ENCODE measurements around the gene GNA15. TPM values are rescaled to one million over a fixed set of nuclear protein-coding genes. Genes with fewer than 3 reads are reported as not detected.

Gene GNA15
- total RNA-seq, 4 donors from 2014 or later: 1.2 to 9.3 (median 5.7) TPM

GRCh38 chr19:3108775-3109174 lies 27.1 kb upstream of the GNA15 start:
- H3K4me1 ChIP-seq: peaks cover 0 to 71% (median 18%) of the 10 kb centered on the region in 3 donors
- H3K36me3 ChIP-seq: peaks cover 0 to 35% of the 10 kb centered on the region in 2 donors
- ATAC-seq: no peak
- H3K4me3 ChIP-seq: no peak overlapping the region
- TF ChIP-seq CTCF (IDR thresholded peaks at IDR 0.05) (peak in 3 of 4 experiments; percentile 63 to 78 (median 74)), POLR2A (IDR thresholded peaks at IDR 0.05) (no peak)
- no peaks in the 10 kb centered on the region for H3K9me3 ChIP-seq
- H3K27me3 ChIP-seq: no peaks in the 10 kb centered on the region
- no peak overlapping the region for H3K27ac ChIP-seq
- 57% methylated on average over 2 of the region's 5 CpGs; no CpG with 5 or more reads in 1 of the 2 donors for whole genome bisulfite sequencing, 2 donors (ENCODE audit: low coverage in 1 of 2)

- Histone ChIP-seq H3K4me3 (no peak overlapping the region), H3K36me3 (peaks cover 0 to 42% of the 10 kb centered on the region in 2 donors), H3K27me3 (no peaks in the 10 kb centered on the region), H3K27ac (no peak overlapping the region), H3K4me1 (peaks cover 0 to 63% (median 10%) of the 10 kb centered on the region in 3 donors), H3K9me3 (no peaks in the 10 kb centered on the region)
- TF ChIP-seq CTCF (IDR thresholded peaks at IDR 0.05) (no peak), EP300 (IDR thresholded peaks at IDR 0.05) (no peak), POLR2AphosphoS5 (IDR thresholded peaks at IDR 0.05) (no peak), POLR2A (IDR thresholded peaks at IDR 0.05) (no peak)
- ATAC-seq: no peak
- 90 to 92% methylated on average over 2 of the region's 22 CpGs for WGBS, 2 donors (ENCODE audit: low coverage in 1 of 2)
These were observed 26.3 kb upstream of the GNA15 start for GRCh38 chr19:3109491-3109890.

- Histone ChIP-seq H3K27ac (no peak overlapping the region), H3K4me1 (peaks cover 0 to 56% (median 8%) of the 10 kb centered on the region in 3 donors), H3K27me3 (no peaks in the 10 kb centered on the region), H3K36me3 (peaks cover 0 to 50% of the 10 kb centered on the region in 2 donors), H3K9me3 (no peaks in the 10 kb centered on the region), H3K4me3 (no peak overlapping the region)
- TF ChIP-seq EP300 (IDR thresholded peaks at IDR 0.05) (no peak), POLR2A (IDR thresholded peaks at IDR 0.05) (no peak), CTCF (IDR thresholded peaks at IDR 0.05) (no peak), POLR2AphosphoS5 (IDR thresholded peaks at IDR 0.05) (no peak)
- 78 to 90% methylated on average over 2 to 7 of the region's 37 CpGs for WGBS, 2 donors (ENCODE audit: low coverage in 1 of 2)
- no peak for ATAC-seq
These were observed 25.6 kb upstream of the GNA15 start for GRCh38 chr19:3110126-3110825.

GRCh38 chr19:3111586-3112247 lies 24.1 kb upstream of the GNA15 start:
- Histone ChIP-seq H3K9me3 (no peaks in the 10 kb centered on the region), H3K27ac (no peak overlapping the region), H3K36me3 (peaks cover 0 to 60% of the 10 kb centered on the region in 2 donors), H3K4me1 (peaks cover 0 to 41% (median 8%) of the 10 kb centered on the region in 3 donors), H3K27me3 (no peaks in the 10 kb centered on the region), H3K4me3 (no peak overlapping the region)
- ATAC-seq: no peak
- TF ChIP-seq POLR2AphosphoS5 (IDR thresholded peaks at IDR 0.05) (no peak), EP300 (IDR thresholded peaks at IDR 0.05) (no peak)
- WGBS, 2 donors (ENCODE audit: low coverage in 1 of 2): 90 to 98% methylated on average over 2 to 8 of the region's 17 CpGs

- no peak overlapping the region for H3K4me3 ChIP-seq
- ATAC-seq: no peak
- no peaks in the 10 kb centered on the region for H3K9me3 ChIP-seq
- no peaks in the 10 kb centered on the region for H3K27me3 ChIP-seq
- H3K4me1 ChIP-seq: peaks cover 0 to 33% (median 10%) of the 10 kb centered on the region in 3 donors
- TF ChIP-seq POLR2AphosphoS5 (IDR thresholded peaks at IDR 0.05) (no peak), POLR2A (IDR thresholded peaks at IDR 0.05) (no peak), EP300 (IDR thresholded peaks at IDR 0.05) (no peak), CTCF (IDR thresholded peaks at IDR 0.05) (no peak)
- WGBS, 2 donors (ENCODE audit: low coverage in 1 of 2): 68 to 96% methylated on average over 4 to 9 of the region's 38 CpGs
- peaks cover 0 to 68% of the 10 kb centered on the region in 2 donors for H3K36me3 ChIP-seq
- no peak overlapping the region for H3K27ac ChIP-seq
These were observed 23.3 kb upstream of the GNA15 start for GRCh38 chr19:3112375-3113099.
